Activated T-cell treated with anti-CD3 and anti-CD28 coated beads for 1 hour (primary cell): ENCODE measurements around the gene INAFM2.

Source experiments
- DNase-seq: peaks from one replicate; pipeline ENCODE4 v3.0.0-alpha.2; 2020; ENCODE audit warnings: low read depth

INAFM2 gene

GRCh38 chr15:40344631-40345120 is 21.2 kb downstream of the INAFM2 start:
- peak; percentile 57 for DNase-seq

DNA sequence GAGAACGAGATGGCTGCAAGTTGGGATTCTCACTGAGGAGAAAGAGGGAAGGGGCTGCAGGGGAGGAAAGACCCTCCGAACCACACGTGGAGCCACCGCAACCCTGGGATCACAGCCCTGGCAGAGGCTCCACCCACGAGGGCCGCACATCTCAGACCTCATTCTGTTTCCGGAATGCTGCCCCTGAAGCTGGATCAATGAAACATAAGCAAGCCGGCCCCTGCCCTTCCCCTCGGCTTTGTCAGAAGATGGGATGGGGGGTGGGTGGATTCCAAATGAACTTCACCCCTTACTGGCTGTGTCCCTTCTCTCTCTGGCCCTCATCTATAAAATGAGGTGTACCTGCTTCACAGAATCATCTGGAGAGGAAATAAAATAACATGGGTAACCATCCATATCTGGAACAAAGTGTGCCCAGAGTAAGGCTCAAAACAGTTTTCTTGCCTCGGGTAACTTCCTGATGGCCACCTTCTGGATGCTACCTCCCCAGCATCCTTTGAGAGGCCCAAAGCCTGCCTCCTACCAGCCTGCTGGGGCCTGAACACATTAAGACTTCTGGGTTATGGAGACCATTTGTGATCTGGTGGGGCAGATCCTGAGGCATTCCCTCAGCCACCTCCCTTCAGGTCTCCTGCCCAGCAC is 21.9 kb downstream of the INAFM2 start:
- DNase-seq: no peak

GRCh38 chr15:40345867-40346578 is 22.5 kb downstream of the INAFM2 start:
- no peak for DNase-seq

DNA sequence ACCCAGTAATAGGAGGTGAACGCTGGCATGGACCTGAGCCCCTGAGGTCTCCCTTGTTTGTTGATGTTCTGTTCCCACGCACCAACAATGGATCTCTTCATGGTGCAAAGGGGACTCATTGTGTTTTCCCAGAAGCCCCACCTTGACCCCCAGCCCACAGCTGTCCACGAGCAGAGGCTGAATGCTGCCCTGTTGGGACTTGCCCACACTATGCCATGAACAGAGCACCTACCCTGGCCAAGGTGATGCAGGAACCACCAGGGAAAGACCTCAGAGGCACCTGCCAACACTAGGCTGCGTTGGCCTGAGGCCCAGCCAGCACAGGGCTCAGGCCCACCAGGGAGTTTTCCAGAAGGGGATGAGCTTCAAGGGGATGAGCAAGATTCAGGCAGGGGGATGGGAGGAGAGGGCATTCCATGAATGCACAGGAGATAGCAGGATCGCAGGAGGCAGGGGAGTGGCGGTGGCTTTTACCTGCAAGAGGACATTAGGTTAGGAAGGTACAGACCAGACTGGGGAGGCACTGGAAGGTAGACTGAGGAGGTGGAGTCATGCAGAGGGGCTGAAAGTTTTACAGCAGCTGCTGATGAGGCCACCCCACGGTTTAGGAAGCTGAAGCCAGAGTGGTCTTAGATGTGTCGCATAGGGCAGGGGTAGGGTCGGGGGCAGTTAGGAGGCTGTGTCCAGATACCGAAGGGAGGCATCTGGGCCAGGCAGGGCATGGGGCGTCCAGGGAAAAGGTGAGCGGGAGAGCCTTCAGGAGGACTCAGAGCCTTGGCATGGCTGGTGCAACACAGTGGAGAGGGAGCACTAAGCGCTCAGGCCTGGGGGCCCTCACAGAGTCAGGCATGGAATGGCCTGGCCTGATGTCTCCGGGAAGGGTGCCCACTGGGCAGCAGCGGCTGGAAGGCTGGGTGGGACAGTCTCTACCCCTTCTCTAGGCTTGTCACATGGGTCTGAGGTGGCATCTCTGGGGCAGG is 23.4 kb downstream of the INAFM2 start:
- DNase-seq: no peak

- DNase-seq: no peak
Observed at GRCh38 chr15:40347559-40348473, 24.3 kb downstream of the INAFM2 start.

DNA sequence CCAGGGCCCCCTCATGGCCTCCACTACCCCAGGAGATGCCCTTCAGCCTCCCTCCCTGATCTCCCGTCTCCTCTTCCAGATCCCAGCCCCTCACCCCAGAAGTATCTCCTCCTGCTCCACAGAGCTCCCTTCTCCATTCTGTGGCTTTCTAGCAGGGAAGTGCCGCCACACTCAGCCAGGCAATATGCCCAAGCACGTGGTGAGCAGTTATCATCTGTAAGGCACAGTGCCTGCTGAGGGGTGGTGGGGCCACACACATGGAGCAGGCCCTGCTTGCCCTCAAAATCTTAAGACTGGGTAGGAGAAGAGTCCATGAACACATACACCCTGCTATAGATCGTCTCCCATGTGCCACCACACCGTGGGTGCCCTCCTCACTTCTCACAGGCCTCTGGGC is 25.0 kb downstream of the INAFM2 start:
- no peak for DNase-seq

DNA sequence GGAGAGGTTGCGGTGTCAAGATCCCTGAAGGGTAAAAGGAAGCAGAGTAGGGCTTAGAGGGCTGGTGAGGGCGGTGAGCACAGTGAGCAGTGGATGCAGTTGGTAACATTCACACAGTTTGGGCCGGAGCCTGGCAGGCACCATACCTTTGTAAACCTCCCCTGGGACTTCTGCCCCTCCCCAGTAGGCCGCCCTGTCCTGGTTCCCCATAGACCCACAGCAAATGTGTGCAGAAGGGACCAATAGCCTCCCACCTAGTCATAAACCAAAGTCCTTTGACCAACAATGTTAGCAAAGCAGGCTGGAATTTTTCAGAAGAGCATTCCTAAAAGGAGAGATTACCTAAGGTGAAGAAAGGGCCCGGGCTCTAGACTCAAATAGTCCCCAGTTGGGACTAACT is 25.7 kb downstream of the INAFM2 start:
- DNase-seq: no peak

- no peak for DNase-seq
Observed at GRCh38 chr15:40352281-40352901, 28.9 kb downstream of the INAFM2 start.

- DNase-seq: no peak
Observed at GRCh38 chr15:40353697-40354096, 30.2 kb downstream of the INAFM2 start.

DNA sequence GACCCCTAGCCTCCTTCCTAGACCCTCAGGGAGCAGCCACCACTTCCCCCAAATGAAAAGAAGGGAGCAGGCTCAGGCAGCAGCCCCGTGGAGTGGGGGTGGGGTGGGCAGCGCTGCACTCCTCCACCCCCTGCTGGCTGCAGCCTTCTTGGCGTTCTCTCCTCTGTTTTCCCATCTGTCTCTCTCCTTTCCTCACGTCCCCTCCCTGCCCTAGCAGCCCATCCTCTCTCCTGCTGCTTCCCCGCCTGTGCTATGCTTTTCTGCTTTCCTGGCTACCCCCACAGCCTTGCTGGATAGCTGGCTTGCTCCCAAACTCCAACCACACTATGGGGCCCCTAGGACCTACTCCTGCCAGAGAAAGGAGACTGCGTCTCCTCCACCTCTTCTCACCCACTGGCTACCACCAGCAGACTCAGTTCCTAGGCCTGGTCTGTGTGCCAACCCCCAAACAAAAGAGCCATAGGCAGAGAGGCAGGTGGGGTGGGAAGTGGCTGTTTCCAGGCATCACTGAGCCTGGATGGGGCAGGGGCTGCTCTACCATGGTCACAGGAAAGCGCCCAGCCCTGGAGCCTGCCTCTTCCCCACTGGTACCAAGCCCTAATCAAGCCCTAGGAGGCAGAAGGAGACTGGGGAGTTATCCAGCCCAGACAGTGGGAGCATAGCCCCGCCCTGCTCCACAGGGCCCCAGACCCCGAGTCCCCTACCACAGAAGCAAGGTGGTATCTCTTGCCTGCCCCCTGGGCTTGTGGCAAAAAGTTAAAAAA is 31.1 kb downstream of the INAFM2 start:
- DNase-seq: no peak

GRCh38 chr15:40355976-40356585 is 32.6 kb downstream of the INAFM2 start:
- DNase-seq: no peak

DNA sequence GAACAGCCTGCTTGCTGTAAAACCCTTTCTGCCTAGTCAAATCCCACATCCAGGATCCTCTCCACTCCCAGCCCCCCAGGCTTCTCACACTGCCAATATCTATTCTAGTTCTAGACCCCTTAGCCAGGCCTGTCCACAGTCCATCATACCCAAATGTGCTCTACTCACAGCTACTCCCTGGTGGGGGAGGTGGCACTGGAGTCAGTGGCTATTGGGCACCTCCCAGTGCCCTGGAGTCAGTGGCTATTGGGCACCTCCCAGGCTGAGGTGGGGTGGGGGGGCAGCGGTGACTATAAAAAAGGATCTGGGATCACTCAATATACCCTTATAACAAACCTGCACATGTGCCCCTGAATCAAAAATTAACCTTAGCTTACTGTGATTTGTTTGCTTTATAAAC is 33.8 kb downstream of the INAFM2 start:
- DNase-seq: no peak

GRCh38 chr15:40357723-40358470 is 34.4 kb downstream of the INAFM2 start, which contains the start of gene DISP2:
Gene DISP2 (plus strand): TSS chr15:40358219. CDS start chr15:40358322, 103 bp downstream.
- DNase-seq: peak; percentile 80

DNA sequence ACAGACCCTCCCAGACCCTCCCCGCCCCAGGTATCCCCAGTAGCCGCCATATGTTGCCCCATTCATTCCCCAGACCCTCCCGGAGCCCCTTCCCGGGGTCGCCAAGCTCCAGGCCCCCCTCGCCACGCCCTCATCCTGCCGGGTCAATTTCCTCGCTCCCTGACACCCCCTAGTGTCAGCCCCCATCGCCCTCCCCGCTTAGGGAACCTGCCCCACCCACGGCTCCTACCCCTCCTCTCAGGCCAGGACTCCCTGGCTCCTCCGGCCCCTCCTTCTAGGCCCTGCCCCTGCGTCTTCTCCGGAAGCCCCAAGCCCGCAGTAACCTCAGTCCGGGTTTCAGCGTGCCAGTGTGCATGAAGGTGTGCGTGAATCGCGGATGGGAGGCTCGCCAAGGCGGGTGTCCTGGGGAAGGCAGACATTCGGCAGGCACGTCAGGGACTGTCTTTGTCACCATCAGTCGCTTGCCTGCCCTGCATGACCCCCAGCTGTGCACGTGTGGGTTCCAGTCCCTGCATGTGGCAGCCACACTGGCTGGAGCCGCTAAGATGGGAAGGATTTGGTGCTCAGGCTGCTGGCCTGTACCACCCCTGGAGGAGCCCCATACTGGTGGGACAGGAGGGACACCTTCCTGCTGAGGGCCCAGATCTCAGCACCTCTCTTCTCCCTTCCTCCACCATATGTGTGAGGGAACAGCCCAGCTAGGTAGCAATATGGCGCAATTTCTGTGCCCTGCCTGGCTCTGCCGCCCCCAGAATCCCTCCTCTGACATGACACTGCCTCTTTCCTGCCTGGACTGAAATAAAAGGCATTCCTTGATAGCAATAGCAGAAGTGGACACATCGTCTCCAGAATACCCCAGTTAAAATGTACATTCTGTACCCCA is 35.2 kb downstream of the INAFM2 start:
- DNase-seq: no peak

DNA sequence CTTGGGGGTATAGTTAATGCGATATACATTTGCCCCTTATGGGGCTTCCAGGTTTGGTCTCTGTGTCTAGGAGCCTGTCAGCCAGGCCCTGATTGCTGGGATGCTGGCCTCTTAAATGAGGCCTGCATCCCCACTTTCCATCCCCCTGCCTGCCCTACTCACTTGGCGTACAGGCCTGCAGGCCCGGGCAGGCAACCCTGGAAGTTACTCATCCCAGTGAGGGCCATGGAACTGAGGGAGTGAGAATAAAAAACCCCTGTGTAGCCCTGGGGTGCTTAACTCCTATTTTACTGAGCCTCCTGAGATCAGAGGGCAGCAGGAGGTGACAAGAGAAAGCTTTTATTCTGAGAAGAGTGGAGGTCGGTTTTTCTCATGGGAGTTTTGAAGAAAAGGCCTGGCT is 36.5 kb downstream of the INAFM2 start:
- no peak for DNase-seq

- no peak for DNase-seq
Observed at GRCh38 chr15:40361640-40362039, 38.1 kb downstream of the INAFM2 start.

GRCh38 chr15:40363611-40364010 is 40.1 kb downstream of the INAFM2 start:
- DNase-seq: no peak

DNA sequence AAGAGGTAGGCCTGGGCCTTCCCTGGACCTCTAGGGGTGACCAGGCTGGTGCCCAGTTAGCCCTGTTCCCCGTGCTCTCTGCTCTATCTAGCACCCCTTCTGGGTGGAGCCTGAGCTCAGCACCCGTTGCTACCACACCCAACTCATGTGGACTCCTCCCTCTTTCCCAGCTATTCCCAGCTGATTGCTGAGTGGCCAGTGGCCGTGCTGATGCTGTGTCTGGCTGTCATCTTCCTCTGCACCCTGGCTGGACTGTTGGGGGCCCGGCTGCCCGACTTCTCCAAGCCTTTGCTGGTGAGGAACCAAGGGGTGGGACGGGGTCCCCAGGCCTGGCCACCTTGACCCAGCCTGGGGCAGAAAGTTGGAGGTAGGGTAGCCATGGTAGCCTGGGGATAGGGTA is 40.8 kb downstream of the INAFM2 start:
- DNase-seq: no peak
